ENCODE data around the gene ARHGEF33.
A peak's percentile ranks its signal among the peaks of the same experiment; 100 is the strongest.

Gene ARHGEF33

GRCh38 chr2:38875576-38876367 is 13.9 kb upstream of the ARHGEF33 start, which contains the start of the genes DHX57 and MORN2 (continued):
- TF ChIP-seq, protein P1, sequence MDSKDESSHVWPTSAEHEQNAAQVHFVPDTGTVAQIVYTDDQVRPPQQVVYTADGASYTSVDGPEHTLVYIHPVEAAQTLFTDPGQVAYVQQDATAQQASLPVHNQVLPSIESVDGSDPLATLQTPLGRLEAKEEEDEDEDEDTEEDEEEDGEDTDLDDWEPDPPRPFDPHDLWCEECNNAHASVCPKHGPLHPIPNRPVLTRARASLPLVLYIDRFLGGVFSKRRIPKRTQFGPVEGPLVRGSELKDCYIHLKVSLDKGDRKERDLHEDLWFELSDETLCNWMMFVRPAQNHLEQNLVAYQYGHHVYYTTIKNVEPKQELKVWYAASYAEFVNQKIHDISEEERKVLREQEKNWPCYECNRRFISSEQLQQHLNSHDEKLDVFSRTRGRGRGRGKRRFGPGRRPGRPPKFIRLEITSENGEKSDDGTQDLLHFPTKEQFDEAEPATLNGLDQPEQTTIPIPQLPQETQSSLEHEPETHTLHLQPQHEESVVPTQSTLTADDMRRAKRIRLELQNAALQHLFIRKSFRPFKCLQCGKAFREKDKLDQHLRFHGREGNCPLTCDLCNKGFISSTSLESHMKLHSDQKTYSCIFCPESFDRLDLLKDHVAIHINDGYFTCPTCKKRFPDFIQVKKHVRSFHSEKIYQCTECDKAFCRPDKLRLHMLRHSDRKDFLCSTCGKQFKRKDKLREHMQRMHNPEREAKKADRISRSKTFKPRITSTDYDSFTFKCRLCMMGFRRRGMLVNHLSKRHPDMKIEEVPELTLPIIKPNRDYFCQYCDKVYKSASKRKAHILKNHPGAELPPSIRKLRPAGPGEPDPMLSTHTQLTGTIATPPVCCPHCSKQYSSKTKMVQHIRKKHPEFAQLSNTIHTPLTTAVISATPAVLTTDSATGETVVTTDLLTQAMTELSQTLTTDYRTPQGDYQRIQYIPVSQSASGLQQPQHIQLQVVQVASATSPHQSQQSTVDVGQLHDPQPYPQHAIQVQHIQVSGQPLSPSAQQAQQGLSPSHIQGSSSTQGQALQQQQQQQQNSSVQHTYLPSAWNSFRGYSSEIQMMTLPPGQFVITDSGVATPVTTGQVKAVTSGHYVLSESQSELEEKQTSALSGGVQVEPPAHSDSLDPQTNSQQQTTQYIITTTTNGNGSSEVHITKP (tag by site-specific recombination; IDR thresholded peaks at IDR 0.05) = peak; percentile 100
- TF ChIP-seq, protein P2, sequence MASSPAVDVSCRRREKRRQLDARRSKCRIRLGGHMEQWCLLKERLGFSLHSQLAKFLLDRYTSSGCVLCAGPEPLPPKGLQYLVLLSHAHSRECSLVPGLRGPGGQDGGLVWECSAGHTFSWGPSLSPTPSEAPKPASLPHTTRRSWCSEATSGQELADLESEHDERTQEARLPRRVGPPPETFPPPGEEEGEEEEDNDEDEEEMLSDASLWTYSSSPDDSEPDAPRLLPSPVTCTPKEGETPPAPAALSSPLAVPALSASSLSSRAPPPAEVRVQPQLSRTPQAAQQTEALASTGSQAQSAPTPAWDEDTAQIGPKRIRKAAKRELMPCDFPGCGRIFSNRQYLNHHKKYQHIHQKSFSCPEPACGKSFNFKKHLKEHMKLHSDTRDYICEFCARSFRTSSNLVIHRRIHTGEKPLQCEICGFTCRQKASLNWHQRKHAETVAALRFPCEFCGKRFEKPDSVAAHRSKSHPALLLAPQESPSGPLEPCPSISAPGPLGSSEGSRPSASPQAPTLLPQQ (tag by site-specific recombination; IDR thresholded peaks at IDR 0.05) = no peak
- TF ChIP-seq, protein P3, sequence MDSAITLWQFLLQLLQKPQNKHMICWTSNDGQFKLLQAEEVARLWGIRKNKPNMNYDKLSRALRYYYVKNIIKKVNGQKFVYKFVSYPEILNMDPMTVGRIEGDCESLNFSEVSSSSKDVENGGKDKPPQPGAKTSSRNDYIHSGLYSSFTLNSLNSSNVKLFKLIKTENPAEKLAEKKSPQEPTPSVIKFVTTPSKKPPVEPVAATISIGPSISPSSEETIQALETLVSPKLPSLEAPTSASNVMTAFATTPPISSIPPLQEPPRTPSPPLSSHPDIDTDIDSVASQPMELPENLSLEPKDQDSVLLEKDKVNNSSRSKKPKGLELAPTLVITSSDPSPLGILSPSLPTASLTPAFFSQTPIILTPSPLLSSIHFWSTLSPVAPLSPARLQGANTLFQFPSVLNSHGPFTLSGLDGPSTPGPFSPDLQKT (IDR thresholded peaks at IDR 0.05; ENCODE audit: borderline replicate concordance, low read depth, low read length) = no peak
- TF ChIP-seq SCRT1 (tag by site-specific recombination; IDR thresholded peaks at IDR 0.05; ENCODE audit: borderline replicate concordance) = no peak
- TF ChIP-seq SALL2 (tag by site-specific recombination; IDR thresholded peaks at IDR 0.05; ENCODE audit: borderline replicate concordance) = no peak
- no peak for TF ChIP-seq ZNF785 (tag by site-specific recombination; IDR thresholded peaks at IDR 0.05)
- TF ChIP-seq ZNF112 (tag by site-specific recombination; IDR thresholded peaks at IDR 0.05) = no peak
- TF ChIP-seq ZBTB49 (tag by site-specific recombination; IDR thresholded peaks at IDR 0.05; ENCODE audit: low read depth) = no peak
- no peak for TF ChIP-seq ZNF23 (tag by site-specific recombination; IDR thresholded peaks at IDR 0.05; ENCODE audit: borderline replicate concordance)
- peak; percentile 48; the same call in 1 of the 2 replicates for TF ChIP-seq SP7 (tag by site-specific recombination; IDR thresholded peaks at IDR 0.05)
- TF ChIP-seq HOXA7 (CRISPR knock-in tag; IDR thresholded peaks at IDR 0.05; ENCODE audit: borderline replicate concordance) = no peak
- no peak for TF ChIP-seq ZNF426 (tag by site-specific recombination; IDR thresholded peaks at IDR 0.05)
- TF ChIP-seq ZEB2 (tag by site-specific recombination; IDR thresholded peaks at IDR 0.05) = no peak
- TF ChIP-seq ZNF596 (tag by site-specific recombination; IDR thresholded peaks at IDR 0.05) = no peak
- TF ChIP-seq, protein P4, sequence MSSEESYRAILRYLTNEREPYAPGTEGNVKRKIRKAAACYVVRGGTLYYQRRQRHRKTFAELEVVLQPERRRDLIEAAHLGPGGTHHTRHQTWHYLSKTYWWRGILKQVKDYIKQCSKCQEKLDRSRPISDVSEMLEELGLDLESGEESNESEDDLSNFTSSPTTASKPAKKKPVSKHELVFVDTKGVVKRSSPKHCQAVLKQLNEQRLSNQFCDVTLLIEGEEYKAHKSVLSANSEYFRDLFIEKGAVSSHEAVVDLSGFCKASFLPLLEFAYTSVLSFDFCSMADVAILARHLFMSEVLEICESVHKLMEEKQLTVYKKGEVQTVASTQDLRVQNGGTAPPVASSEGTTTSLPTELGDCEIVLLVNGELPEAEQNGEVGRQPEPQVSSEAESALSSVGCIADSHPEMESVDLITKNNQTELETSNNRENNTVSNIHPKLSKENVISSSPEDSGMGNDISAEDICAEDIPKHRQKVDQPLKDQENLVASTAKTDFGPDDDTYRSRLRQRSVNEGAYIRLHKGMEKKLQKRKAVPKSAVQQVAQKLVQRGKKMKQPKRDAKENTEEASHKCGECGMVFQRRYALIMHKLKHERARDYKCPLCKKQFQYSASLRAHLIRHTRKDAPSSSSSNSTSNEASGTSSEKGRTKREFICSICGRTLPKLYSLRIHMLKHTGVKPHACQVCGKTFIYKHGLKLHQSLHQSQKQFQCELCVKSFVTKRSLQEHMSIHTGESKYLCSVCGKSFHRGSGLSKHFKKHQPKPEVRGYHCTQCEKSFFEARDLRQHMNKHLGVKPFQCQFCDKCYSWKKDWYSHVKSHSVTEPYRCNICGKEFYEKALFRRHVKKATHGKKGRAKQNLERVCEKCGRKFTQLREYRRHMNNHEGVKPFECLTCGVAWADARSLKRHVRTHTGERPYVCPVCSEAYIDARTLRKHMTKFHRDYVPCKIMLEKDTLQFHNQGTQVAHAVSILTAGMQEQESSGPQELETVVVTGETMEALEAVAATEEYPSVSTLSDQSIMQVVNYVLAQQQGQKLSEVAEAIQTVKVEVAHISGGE (tag by site-specific recombination; conservative IDR thresholded peaks at IDR 0.05; ENCODE audit: low read depth) = peak; percentile 72
- no peak for TF ChIP-seq ZNF561 (tag by site-specific recombination; IDR thresholded peaks at IDR 0.05; ENCODE audit: borderline replicate concordance)
- no peak for TF ChIP-seq ZNF423 (tag by site-specific recombination; IDR thresholded peaks at IDR 0.05)
- peak; percentile 71; the same call in 1 of the 2 replicates for TF ChIP-seq ZFP37 (tag by site-specific recombination; IDR thresholded peaks at IDR 0.05)
- TF ChIP-seq ZNF701 (tag by site-specific recombination; IDR thresholded peaks at IDR 0.05) = no peak
- no peak for TF ChIP-seq ZNF433 (tag by site-specific recombination; IDR thresholded peaks at IDR 0.05; ENCODE audit: low read depth)
- no peak for TF ChIP-seq ZNF548 (tag by site-specific recombination; IDR thresholded peaks at IDR 0.05)
- peak; percentile 66 for TF ChIP-seq ZXDB (tag by site-specific recombination; IDR thresholded peaks at IDR 0.05)
- TF ChIP-seq ZNF600 (tag by site-specific recombination; IDR thresholded peaks at IDR 0.05) = peak; percentile 97
- TF ChIP-seq ZSCAN5A (tag by site-specific recombination; IDR thresholded peaks at IDR 0.05) = no peak
- TF ChIP-seq SP3 (tag by site-specific recombination; IDR thresholded peaks at IDR 0.05) = peak; percentile 43; the same call in 1 of the 2 replicates
